Lung (tissue), 12 donors: ENCODE measurements around the gene TBXA2R. TPM values are rescaled to one million over a fixed set of nuclear protein-coding genes. Genes with fewer than 3 reads are reported as not detected.

Experiments
- ATAC-seq: fragments of 200-7000 bp; cut with Tn5 transposase; one replicate; pipeline ENCODE4 v1.9.1; 2020; ENCODE audit warnings: moderate number of reproducible peaks; ENCODE audit not compliant: insufficient read depth, low FRiP score
- DNase-seq, 3 donors: peaks; one replicate each; pipeline ENCODE4 v3.0.0-alpha.2; 2013 to 2017
- H3K27ac ChIP-seq, 2 donors: one replicate each; pipeline ENCODE4 v1.5.1; 2013; ENCODE audit warnings: mild to moderate bottlenecking in 2 of 2, moderate library complexity in 2 of 2, control low read depth in 1 of 2, inconsistent platforms in 1 of 2, low read depth in 1 of 2, low read length in 1 of 2
- H3K27me3 ChIP-seq, 3 donors: one replicate each; pipeline ENCODE4 v1.5.1; 2013; ENCODE audit warnings: low read length in 2 of 3; ENCODE audit not compliant: control insufficient read depth in 3 of 3, insufficient read depth in 3 of 3
- H3K36me3 ChIP-seq, 4 donors: one replicate each; pipeline ENCODE4 v1.5.1; 2013; ENCODE audit warnings: low read length in 4 of 4, mild to moderate bottlenecking in 1 of 4, moderate library complexity in 1 of 4; ENCODE audit not compliant: control insufficient read depth in 4 of 4, insufficient read depth in 4 of 4
- H3K4me1 ChIP-seq, 5 donors: one replicate each; pipeline ENCODE4 v1.5.1; 2013; ENCODE audit warnings: low read length in 5 of 5, mild to moderate bottlenecking in 2 of 5, moderate library complexity in 1 of 5; ENCODE audit not compliant: control insufficient read depth in 5 of 5, insufficient read depth in 5 of 5
- H3K4me3 ChIP-seq: one replicate; pipeline ENCODE4 v1.5.1; 2013; ENCODE audit warnings: mild to moderate bottlenecking, control low read depth, moderate library complexity
- H3K9ac ChIP-seq, 2 donors: one replicate each; pipeline ENCODE4 v1.5.1; 2013; ENCODE audit warnings: low read length in 2 of 2, control low read depth in 1 of 2; ENCODE audit not compliant: insufficient read depth in 1 of 2
- H3K9me3 ChIP-seq, 4 donors: one replicate each; pipeline ENCODE4 v1.5.1; 2013; ENCODE audit warnings: low read length in 3 of 4, mild to moderate bottlenecking in 1 of 4, moderate library complexity in 1 of 4; ENCODE audit not compliant: control insufficient read depth in 4 of 4, insufficient read depth in 3 of 4
- CTCF ChIP-seq: IDR thresholded peaks from 2 replicates; pipeline ENCODE4 v1.5.1; 2012; ENCODE audit warnings: mild to moderate bottlenecking; ENCODE audit errors: control extremely low read depth, extremely low read depth
- WGBS, 2 donors: extraction: QIAGEN DNeasy Blood & Tissue Kit; methylation state at CpG; one replicate each; pipeline ENCODE4 v1.1.7; 2013; 5-methylcytosine and 5-hydroxymethylcytosine counted together
- polyA plus RNA-seq, 2 donors: library from polyadenylated mRNA; stranded (reverse); fragments of 200-250 nt; gene quantifications; one replicate each; pipeline ENCODE4 v1.2.1, GENCODE V29; 2013
- total RNA-seq, 2 donors: library from RNA; depleted of rRNA in 1 of 2; stranded (reverse); fragments of >200 nt in 1 of 2; gene quantifications; one replicate each; pipeline ENCODE4 v1.2.1, GENCODE V29; 2014 to 2021
- donor health status: control.
- donor health status: control.
- donor health status: Bipolar disorder and iron deficiency.
- donor health status: healthy.
- donor health status: DM: yes; HTN: yes; CAD: no.

The TBXA2R gene
- total and polyA plus RNA-seq, 4 donors, result 2.5 to 7.6 (median 3.5) TPM

- no peak for ATAC-seq
- TF ChIP-seq CTCF, result no peak
- DNase-seq, result no peak
- Histone ChIP-seq H3K4me1 (no peaks in the 10 kb centered on the region), H3K9ac (no peak overlapping the region), H3K27ac (no peak overlapping the region), H3K27me3 (no peaks in the 10 kb centered on the region), H3K9me3 (no peaks in the 10 kb centered on the region), H3K36me3 (peaks cover 0 to 57% (median 9%) of the 10 kb centered on the region in 4 donors), H3K4me3 (no peak overlapping the region)
- WGBS, 2 donors, result 94 to 95% methylated on average over 48 to 55 of the region's 55 CpGs
Observed at GRCh38 chr19:3638208-3639193, 31.8 kb upstream of the TBXA2R start.

GRCh38 chr19:3637621-3638020 is 30.9 kb upstream of the TBXA2R start:
- TF ChIP-seq CTCF, result no peak
- Histone ChIP-seq H3K9ac (no peak overlapping the region), H3K9me3 (no peaks in the 10 kb centered on the region), H3K4me3 (no peak overlapping the region), H3K4me1 (no peaks in the 10 kb centered on the region), H3K27ac (no peak overlapping the region), H3K36me3 (peaks cover 0 to 58% (median 9%) of the 10 kb centered on the region in 4 donors), H3K27me3 (no peaks in the 10 kb centered on the region)
- ATAC-seq (no peak), DNase-seq (no peak)
- 93% methylated on average over 23 of the region's 23 CpGs for WGBS, 2 donors

- H3K9ac ChIP-seq, result no peak overlapping the region
- no peak overlapping the region for H3K4me3 ChIP-seq
- no peak for TF ChIP-seq CTCF
- no peak overlapping the region for H3K27ac ChIP-seq
- no peaks in the 10 kb centered on the region for H3K9me3 ChIP-seq
- ATAC-seq (no peak), DNase-seq (no peak)
- H3K36me3 ChIP-seq, result peaks cover 0 to 58% (median 11%) of the 10 kb centered on the region in 4 donors
- H3K27me3 ChIP-seq, result no peaks in the 10 kb centered on the region
- 95% methylated on average over 20 of the region's 20 CpGs for WGBS, 2 donors
- H3K4me1 ChIP-seq, result no peaks in the 10 kb centered on the region
Observed at GRCh38 chr19:3636962-3637361, 30.3 kb upstream of the TBXA2R start.
